Cardiac fibroblast (primary cell): ENCODE measurements around the gene SNAP25.

Source experiments
- DNase-seq, 2 donors: peaks; one replicate each; pipeline versions ENCODE4 v3.0.0 to v3.0.0-alpha.2; 2010; ENCODE audit warnings: low read depth in 2 of 2
- H3K4me3 ChIP-seq, 2 donors: replicated peaks in 1 of 2; 1 replicate in 1 of 2; 2 replicates in 1 of 2; pipeline ENCODE4 v1.5.1; 2011; ENCODE audit warnings: low read depth in 2 of 2, low read length in 2 of 2, mild to moderate bottlenecking in 2 of 2, moderate library complexity in 1 of 2
- CTCF ChIP-seq: IDR thresholded peaks from one replicate; pipeline ENCODE4 v1.5.1; 2011; ENCODE audit warnings: low read depth, mild to moderate bottlenecking, low read length, inconsistent platforms

SNAP25 gene

GRCh38 chr20:10307359-10307735 is 88.7 kb downstream of the SNAP25 start:
- peak in 1 of 2 donors; percentile 48 for DNase-seq
- no peak overlapping the region for H3K4me3 ChIP-seq
- no peak for TF ChIP-seq CTCF

GRCh38 chr20:10308652-10309051 is 90.0 kb downstream of the SNAP25 start:
- DNase-seq, result no peak
- no peak for TF ChIP-seq CTCF
- no peak overlapping the region for H3K4me3 ChIP-seq

GRCh38 chr20:10309326-10309725 is 90.7 kb downstream of the SNAP25 start:
- no peak overlapping the region for H3K4me3 ChIP-seq
- no peak for TF ChIP-seq CTCF
- peak; percentile 90 to 93 for DNase-seq

GRCh38 chr20:10312111-10312510 is 93.5 kb downstream of the SNAP25 start:
- DNase-seq, result peak in 1 of 2 donors; percentile 37
- no peak for TF ChIP-seq CTCF
- H3K4me3 ChIP-seq, result no peak overlapping the region

GRCh38 chr20:10313215-10313614 is 94.6 kb downstream of the SNAP25 start:
- TF ChIP-seq CTCF, result no peak
- H3K4me3 ChIP-seq, result no peak overlapping the region
- DNase-seq, result peak in 1 of 2 donors; percentile 84

- DNase-seq, result peak in 1 of 2 donors; percentile 59
- TF ChIP-seq CTCF, result no peak
- H3K4me3 ChIP-seq, result no peak overlapping the region
Measured at GRCh38 chr20:10313701-10314100, 95.1 kb downstream of the SNAP25 start.

GRCh38 chr20:10314198-10314597 is 95.6 kb downstream of the SNAP25 start:
- DNase-seq, result peak; percentile 78 to 80
- TF ChIP-seq CTCF, result no peak

More at GRCh38 chr20:10314198-10314597, 95.6 kb downstream of the SNAP25 start:
- H3K4me3 ChIP-seq, result no peak overlapping the region
